Astrocyte (in vitro differentiated cells and primary cell): Measurements from ENCODE around the gene LAMTOR3.

ENCODE experiments used
- EZH2 ChIP-seq: IDR thresholded peaks from 2 replicates; pipeline ENCODE4 v1.6.1; 2012; ENCODE audit warnings: mild to moderate bottlenecking, low read length, inconsistent platforms; ENCODE audit not compliant: insufficient read depth
- TF ChIP-seq, protein P1 (sequence below): IDR thresholded peaks from 2 replicates; pipeline ENCODE4 v1.5.1; 2011; ENCODE audit warnings: low read depth, mild to moderate bottlenecking, inconsistent platforms, low read length, moderate library complexity; ENCODE audit not compliant: insufficient read depth

DNA sequence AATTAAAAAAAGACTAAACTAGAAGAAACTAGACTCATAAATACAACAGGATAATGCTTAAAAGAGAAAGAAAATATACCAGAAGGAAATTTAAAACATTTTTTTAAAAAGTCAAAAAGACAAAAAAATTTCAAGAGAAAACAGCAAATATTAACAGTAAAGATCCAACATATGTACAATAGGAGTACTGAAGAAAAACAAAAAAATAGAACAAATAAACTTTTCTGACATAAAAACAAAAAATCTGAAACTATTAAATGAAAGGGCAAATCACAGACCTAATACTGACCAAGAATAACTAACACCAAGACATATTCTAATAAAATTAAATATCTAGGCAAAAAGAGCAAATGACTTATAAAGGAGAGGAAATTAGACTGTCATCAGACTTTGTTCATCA, 40.7 kb upstream of the LAMTOR3 start:
- TF ChIP-seq, protein P1, sequence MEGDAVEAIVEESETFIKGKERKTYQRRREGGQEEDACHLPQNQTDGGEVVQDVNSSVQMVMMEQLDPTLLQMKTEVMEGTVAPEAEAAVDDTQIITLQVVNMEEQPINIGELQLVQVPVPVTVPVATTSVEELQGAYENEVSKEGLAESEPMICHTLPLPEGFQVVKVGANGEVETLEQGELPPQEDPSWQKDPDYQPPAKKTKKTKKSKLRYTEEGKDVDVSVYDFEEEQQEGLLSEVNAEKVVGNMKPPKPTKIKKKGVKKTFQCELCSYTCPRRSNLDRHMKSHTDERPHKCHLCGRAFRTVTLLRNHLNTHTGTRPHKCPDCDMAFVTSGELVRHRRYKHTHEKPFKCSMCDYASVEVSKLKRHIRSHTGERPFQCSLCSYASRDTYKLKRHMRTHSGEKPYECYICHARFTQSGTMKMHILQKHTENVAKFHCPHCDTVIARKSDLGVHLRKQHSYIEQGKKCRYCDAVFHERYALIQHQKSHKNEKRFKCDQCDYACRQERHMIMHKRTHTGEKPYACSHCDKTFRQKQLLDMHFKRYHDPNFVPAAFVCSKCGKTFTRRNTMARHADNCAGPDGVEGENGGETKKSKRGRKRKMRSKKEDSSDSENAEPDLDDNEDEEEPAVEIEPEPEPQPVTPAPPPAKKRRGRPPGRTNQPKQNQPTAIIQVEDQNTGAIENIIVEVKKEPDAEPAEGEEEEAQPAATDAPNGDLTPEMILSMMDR: no peak
- TF ChIP-seq EZH2: no peak
